PC-3 (cell line): ENCODE measurements around the gene EEIG1.

Experiments used
- CTCF ChIP-seq: fragments of 300-600 bp; sonication (generic); conservative IDR thresholded peaks from 2 replicates; pipeline ENCODE4 v1.5.1; 2017; ENCODE audit warnings: antibody characterized with exemption, low read depth, mild to moderate bottlenecking, low read length
- EZH2phosphoT487 ChIP-seq: fragments of 300-600 bp; sonication (generic); IDR thresholded peaks from 2 replicates; pipeline ENCODE4 v1.6.1; 2018; ENCODE audit warnings: mild to moderate bottlenecking, antibody characterized with exemption, low read length, borderline replicate concordance

GRCh38 chr9:127991017-127991756, 10.4 kb upstream of the EEIG1 start:
- TF ChIP-seq CTCF (no peak), EZH2phosphoT487 (no peak)
